SK-N-MC (cell line): Measurements from ENCODE around the gene SLC9A5.

Experiments used
- DNase-seq: peaks from one replicate; pipeline ENCODE4 v3.0.0-alpha.2; 2011; ENCODE audit warnings: low read depth, low spot score
- H3K27ac ChIP-seq: fragments of 200-600 bp; sonication (generic); 2 replicates; pipeline ENCODE4 v1.5.1; 2016; ENCODE audit warnings: mixed run types
- H3K36me3 ChIP-seq: fragments of 200-600 bp; sonication (generic); 2 replicates; pipeline ENCODE4 v1.6.1; 2017; ENCODE audit warnings: antibody characterized with exemption, low read length, mixed read lengths; ENCODE audit not compliant: insufficient read depth
- H3K4me3 ChIP-seq: fragments of 200-600 bp; sonication (generic); 2 replicates; pipeline ENCODE4 v1.5.1; 2016
- H3K9ac ChIP-seq: fragments of 200-600 bp; sonication (generic); 2 replicates; pipeline ENCODE4 v1.8.0; 2017; ENCODE audit warnings: mixed run types, mixed read lengths; ENCODE audit not compliant: insufficient read length
- H3K9me3 ChIP-seq: fragments of 200-600 bp; sonication (generic); 2 replicates; pipeline ENCODE4 v1.6.1; 2017; ENCODE audit warnings: low read depth, mild to moderate bottlenecking, antibody characterized with exemption, low read length, moderate library complexity, mixed read lengths
- EZH2 ChIP-seq: fragments of 200-600 bp; sonication (generic); IDR thresholded peaks from one replicate; pipeline ENCODE4 v1.6.1; 2017; ENCODE audit warnings: antibody characterized with exemption
- FOXP2 ChIP-seq: optimal IDR thresholded peaks from 2 replicates; pipeline ENCODE3; 2011; ENCODE audit warnings: mild to moderate bottlenecking, moderate library complexity; ENCODE audit not compliant: insufficient read depth; ENCODE audit errors: extremely low read length, control extremely low read depth
- POLR2AphosphoS5 ChIP-seq: IDR thresholded peaks from 2 replicates; pipeline ENCODE4 v1.6.1; 2012; ENCODE audit warnings: mild to moderate bottlenecking, low read depth, low read length, borderline replicate concordance

SLC9A5 gene

DNA sequence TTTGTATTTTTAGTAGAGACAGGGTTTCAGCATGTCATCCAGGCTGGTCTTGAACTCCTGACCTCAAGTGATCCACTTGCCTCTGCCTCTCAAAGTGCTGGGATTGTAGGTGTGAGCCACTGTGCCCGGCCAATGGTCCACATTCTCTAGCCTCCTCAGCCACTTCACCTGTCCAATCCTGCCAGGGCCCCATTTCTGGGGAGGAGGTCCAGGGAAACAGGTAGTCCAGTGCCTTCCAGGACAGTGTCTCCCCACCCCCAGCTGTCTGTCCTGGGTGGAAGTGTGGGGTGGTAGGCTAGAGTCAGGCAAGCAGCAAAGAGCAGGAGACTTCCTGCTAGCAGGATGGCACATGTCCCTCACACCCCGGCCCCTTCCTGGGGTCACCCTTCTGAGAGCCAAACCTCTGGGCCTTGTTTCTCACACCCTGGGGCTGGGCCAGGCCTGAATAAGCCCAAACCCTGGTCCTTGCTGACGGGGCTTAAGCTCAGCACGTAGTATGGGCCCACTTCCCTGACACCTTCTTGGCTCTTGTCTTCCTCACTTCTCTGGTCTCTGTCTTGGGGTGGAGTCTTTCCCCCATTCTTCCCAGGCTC is 6.5 kb upstream of the SLC9A5 start:
- no peaks in the 10 kb centered on the region for H3K36me3 ChIP-seq
- H3K27ac ChIP-seq: no peak overlapping the region
- no peak overlapping the region for H3K4me3 ChIP-seq
- TF ChIP-seq POLR2AphosphoS5 (no peak), EZH2 (no peak), FOXP2 (no peak)
- no peaks in the 10 kb centered on the region for H3K9me3 ChIP-seq
- no peak overlapping the region for H3K9ac ChIP-seq
- DNase-seq: no peak

- no peaks in the 10 kb centered on the region for H3K36me3 ChIP-seq
- H3K9me3 ChIP-seq: no peaks in the 10 kb centered on the region
- DNase-seq: no peak
- H3K27ac ChIP-seq: no peak overlapping the region
- no peak overlapping the region for H3K4me3 ChIP-seq
- no peak for TF ChIP-seq FOXP2
- no peak for TF ChIP-seq EZH2
- TF ChIP-seq POLR2AphosphoS5: no peak
- no peak overlapping the region for H3K9ac ChIP-seq
Observed at GRCh38 chr16:67243481-67243880, 5.3 kb upstream of the SLC9A5 start.

DNA sequence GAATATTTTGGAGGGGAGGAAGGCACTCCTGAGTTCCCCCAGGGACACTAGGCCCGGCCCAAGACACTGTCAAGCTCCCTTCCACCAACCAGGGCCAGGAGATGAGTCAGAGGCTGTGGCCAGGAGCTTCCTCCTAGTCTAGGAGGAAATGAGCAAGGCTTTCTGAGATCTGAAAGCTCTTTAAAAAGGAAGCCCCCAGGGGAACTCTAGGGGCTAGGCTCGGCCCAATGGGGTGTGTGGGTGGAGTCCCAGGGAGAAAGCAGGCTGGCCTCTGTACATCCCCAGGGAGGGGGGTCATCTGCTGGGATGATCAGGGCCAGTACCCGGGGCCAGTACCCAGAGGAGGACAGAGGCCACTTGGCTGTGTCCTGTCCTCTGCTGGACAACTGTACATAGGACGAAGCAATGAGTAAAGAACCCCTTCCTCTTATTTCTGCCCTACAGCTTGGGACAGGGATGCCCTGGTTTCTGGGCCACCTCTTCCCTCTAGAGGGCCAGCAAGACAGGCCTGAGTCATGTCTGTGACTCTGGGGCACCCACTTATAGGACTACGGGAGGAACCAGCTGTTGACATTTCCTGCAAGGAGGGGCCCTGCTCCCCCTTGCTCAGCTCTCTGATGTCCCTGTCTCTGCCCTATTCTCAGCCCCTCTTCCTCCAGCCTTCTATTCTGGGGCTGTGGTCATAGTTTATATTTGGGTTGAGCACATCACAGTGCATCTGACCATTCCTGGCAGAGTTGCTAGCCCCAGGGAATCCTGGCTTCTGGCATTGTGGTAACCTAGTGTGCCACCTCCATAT is 4.2 kb upstream of the SLC9A5 start:
- H3K9ac ChIP-seq: no peak overlapping the region
- H3K9me3 ChIP-seq: no peaks in the 10 kb centered on the region
- H3K4me3 ChIP-seq: 0 out of 2 replicates have a peak overlapping the region, but pooled peaks have one; percentile 12
- DNase-seq: no peak
- no peaks in the 10 kb centered on the region for H3K36me3 ChIP-seq
- no peak for TF ChIP-seq POLR2AphosphoS5
- no peak for TF ChIP-seq EZH2
- TF ChIP-seq FOXP2: no peak
- peak overlapping the region; percentile 42; the same call in 1 of the 2 replicates for H3K27ac ChIP-seq

DNA sequence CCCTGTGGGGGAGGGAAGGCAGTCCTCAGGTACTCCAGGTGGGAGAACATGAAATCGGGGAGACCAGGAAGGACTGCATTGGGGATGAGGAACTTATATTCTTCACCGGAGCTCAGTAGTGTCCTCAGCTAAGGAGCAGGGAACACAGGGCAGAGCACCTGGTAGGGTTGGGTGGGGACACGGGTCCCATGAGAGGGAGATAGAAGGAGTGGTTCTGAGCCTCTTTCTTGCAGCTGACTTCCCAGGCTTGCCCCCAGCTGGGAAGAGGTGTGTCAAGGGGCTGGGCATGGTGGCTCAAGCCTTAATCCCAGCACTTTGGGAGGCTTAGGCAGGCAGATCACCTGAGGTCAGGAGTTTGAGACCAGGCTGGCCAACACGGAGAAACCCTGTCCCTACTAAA is 3.6 kb upstream of the SLC9A5 start:
- no peak overlapping the region for H3K9ac ChIP-seq
- TF ChIP-seq FOXP2: no peak
- TF ChIP-seq POLR2AphosphoS5: no peak
- TF ChIP-seq EZH2: no peak
- no peak for DNase-seq
- H3K27ac ChIP-seq: no peak overlapping the region
- no peaks in the 10 kb centered on the region for H3K36me3 ChIP-seq
- no peak overlapping the region; the same call in 1 of the 2 replicates for H3K4me3 ChIP-seq
- H3K9me3 ChIP-seq: no peaks in the 10 kb centered on the region

- TF ChIP-seq POLR2AphosphoS5 (no peak), FOXP2 (no peak), EZH2 (no peak)
- no peak overlapping the region for H3K27ac ChIP-seq
- H3K4me3 ChIP-seq: peak overlapping the region; percentile 82
- no peaks in the 10 kb centered on the region for H3K36me3 ChIP-seq
- no peak overlapping the region for H3K9ac ChIP-seq
- H3K9me3 ChIP-seq: no peaks in the 10 kb centered on the region
- no peak for DNase-seq
Observed at GRCh38 chr16:67245674-67246080, 3.1 kb upstream of the SLC9A5 start.

DNA sequence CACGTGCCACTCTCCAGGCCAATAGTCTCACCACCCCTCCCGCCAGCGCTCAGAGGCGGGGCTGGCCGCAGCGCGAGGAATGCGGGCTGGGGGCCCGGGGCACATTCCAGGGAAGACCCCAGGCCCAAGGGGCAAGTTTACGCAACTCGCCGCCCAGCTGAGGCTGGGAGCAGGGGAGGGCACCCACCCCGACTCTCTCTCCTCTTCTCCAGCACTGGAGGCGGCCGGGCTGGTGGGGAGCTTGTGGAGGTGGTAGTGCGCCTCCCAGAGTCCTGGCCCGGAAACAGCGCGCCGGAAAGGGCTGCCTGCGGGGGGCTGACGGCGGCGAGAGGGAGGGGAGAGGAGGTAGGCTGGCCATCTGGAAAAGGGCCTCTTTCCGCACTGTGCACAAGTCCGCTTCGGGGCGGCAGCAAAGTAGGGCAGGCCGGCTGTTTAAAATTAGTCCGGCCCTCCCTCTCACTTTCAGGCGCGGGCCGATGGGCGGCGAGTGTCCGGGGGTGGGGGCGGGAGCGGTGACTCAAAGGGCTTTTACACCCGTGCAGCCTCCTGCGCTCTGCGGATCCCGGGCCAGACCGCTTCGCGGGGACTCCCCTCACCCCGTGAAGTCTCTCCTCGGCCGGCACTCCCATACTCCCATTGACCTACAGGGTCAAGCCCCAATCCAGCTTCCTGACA is 2.6 kb upstream of the SLC9A5 start:
- Histone ChIP-seq H3K36me3 (no peaks in the 10 kb centered on the region), H3K4me3 (peak overlapping the region; percentile 82), H3K9me3 (no peaks in the 10 kb centered on the region), H3K27ac (no peak overlapping the region), H3K9ac (no peak overlapping the region)
- DNase-seq: no peak
- TF ChIP-seq POLR2AphosphoS5 (peak; percentile 33; the same call in 1 of the 2 replicates), FOXP2 (no peak), EZH2 (no peak)

DNA sequence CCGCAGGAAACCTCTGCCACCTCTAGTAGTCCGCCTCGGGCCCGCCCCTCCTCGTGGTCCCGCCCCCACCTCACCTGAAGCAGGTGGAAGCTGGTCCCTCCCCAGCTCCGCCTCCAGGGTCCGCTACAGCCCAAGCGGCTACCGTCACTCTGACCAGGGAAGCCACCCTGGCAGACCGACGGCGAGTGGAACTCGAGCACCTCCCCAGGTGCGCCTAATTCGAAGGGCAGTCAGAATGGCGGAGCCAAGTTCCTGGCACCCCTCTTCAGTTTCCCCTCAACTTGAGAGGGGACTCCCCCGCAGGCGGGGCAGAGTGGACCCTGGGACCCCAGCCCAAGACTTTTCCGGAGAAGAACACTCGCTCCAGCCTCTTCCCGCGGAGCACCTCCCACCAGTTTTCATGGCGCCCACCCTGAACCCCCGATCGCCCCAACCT is 2.0 kb upstream of the SLC9A5 start:
- no peak overlapping the region for H3K27ac ChIP-seq
- no peak for TF ChIP-seq FOXP2
- H3K9ac ChIP-seq: no peak overlapping the region
- H3K36me3 ChIP-seq: no peaks in the 10 kb centered on the region
- H3K9me3 ChIP-seq: no peaks in the 10 kb centered on the region
- no peak for DNase-seq
- H3K4me3 ChIP-seq: peak overlapping the region; percentile 82

DNA sequence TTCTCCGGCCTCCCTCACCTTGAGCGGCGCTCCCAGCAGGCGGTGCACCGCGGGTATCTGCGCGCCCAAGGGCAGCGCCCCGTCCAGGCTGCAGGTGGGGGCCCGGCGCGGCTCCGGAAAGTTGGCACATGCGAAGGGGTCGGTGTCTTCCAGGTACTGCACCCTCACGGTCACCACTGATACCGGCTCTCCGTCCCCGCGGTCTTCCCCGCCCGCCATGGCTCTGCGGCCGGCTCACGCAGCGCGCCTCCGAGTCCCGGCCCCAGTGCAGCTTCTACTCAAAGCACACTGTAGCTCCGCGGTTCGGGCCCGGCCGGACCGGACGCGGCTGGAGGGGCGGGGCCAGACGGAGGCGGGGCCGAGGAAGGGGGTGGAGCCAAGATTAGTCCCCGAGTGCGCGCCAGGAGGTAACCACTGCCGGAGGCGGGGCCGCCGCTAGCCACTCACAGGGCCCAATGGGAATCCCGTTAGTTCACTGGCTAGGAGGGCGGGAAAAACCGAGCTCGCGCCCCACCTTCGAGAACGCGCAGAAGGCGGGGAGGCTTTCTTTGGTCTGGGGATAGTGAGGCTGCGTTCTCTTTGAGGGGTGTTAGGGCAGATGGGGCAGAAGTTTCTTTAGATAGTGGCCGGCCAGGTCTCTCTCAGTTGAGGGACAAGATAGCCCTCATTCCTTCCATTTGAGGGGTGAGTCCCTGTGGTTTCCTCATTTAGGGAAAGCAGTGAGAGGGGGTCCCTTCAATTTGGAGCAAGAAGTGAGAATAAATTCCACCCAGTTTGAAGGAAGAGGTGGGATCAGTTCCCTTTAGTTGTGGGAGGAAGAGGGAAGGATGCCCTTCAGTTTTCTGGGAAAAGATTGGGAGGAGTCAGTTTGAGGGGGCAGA is 1.3 kb upstream of the SLC9A5 start, which contains the start of gene FHOD1:
FHOD1 (minus strand) TSS at position 290 of the 881 bp plus-strand sequence; CDS start at position 219, 71 bp downstream.
- no peak within 1 kb of the TSS for H3K27ac ChIP-seq
- peak within 1 kb of the TSS; percentile 82 for H3K4me3 ChIP-seq
- no peak for DNase-seq
- no peaks in the 10 kb centered on the region for H3K36me3 ChIP-seq
- peak within 1 kb of the TSS; percentile 37 for H3K9ac ChIP-seq
- TF ChIP-seq POLR2AphosphoS5 (peak; percentile 59; the same call in 1 of the 2 replicates), EZH2 (no peak), FOXP2 (no peak)
- H3K9me3 ChIP-seq: no peaks in the 10 kb centered on the region

DNA sequence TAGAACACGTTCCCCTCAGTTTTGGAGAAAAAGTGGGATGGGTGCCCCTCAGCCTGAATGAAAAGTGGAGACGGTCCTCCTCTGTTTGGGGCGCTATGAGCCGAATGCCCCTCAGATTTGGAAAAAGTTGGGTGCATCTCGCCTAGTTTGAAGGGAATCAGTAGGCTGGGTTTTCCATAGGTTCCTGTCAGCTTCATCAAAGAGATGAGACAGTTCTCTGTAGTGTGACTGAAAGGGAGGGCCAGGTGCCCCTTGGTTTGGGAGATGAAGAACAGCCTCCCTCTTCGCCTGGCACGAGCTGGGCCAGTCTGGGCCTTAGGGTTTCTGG is 742 bp upstream of the SLC9A5 start:
- peak overlapping the region; percentile 82 for H3K4me3 ChIP-seq
- no peaks in the 10 kb centered on the region for H3K36me3 ChIP-seq
- no peak for DNase-seq
- TF ChIP-seq FOXP2 (no peak), EZH2 (no peak), POLR2AphosphoS5 (no peak)
- peak overlapping the region; percentile 37 for H3K9ac ChIP-seq
- H3K9me3 ChIP-seq: no peaks in the 10 kb centered on the region
- no peak overlapping the region for H3K27ac ChIP-seq
